Measurements from ENCODE around the gene ACOX3.
"Not testable (repeated sequence)": the region's sequence is repeated elsewhere in the genome, so short reads cannot be mapped to it uniquely, and the experiment has no call there.

ACOX3 gene

GRCh38 chr4:8343262-8343966, 97.1 kb downstream of the ACOX3 start:
- Histone ChIP-seq H3K9me3 (ENCODE audit: control insufficient read depth, insufficient read depth, low read length) (no peaks in the 10 kb centered on the region), H3K4me1 (ENCODE audit: insufficient read depth, low read length) (peaks cover 4% of the 10 kb centered on the region; the same call in 1 of the 2 replicates), H3K36me3 (ENCODE audit: insufficient read depth, low read length) (no peaks in the 10 kb centered on the region), H3K9ac (ENCODE audit: low read depth, low read length) (no peak overlapping the region)

DNA sequence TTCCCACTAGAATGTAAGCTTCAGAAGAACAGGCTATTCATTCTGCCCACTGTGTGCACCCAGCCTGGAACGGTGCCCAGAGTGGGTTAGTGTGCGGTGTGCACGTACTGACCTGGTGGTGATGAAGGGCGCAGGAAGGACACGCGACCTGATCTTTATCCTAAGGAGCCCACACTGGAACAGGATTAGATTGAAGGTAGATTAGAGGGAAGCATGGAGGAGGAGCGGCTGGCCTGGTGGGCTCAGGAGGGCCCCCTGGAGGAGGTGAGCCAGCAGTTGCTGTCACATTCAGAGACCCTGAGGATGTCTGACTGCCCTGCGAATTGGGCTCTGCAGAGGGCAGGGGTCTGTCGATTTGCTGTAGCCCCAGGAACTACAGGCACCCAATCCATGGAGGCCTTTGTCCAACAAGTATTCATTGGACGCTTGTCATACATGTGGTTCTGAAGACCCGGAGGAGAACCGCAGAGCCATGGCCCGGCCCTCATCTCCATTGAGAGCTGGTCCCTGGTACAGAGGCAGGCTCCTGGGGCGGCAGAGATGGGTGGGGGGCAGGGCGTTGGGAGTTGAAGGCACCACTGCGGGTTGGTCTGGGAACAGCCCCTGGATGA, 97.8 kb downstream of the ACOX3 start:
- Histone ChIP-seq H3K4me1 (ENCODE audit: insufficient read depth, low read length) (peaks cover 4% of the 10 kb centered on the region; the same call in 1 of the 2 replicates), H3K9ac (ENCODE audit: low read depth, low read length) (no peak overlapping the region), H3K9me3 (ENCODE audit: control insufficient read depth, insufficient read depth, low read length) (no peaks in the 10 kb centered on the region), H3K36me3 (ENCODE audit: insufficient read depth, low read length) (no peaks in the 10 kb centered on the region)

- Histone ChIP-seq H3K36me3 (ENCODE audit: insufficient read depth, low read length) (no peaks in the 10 kb centered on the region), H3K9me3 (ENCODE audit: control insufficient read depth, insufficient read depth, low read length) (no peaks in the 10 kb centered on the region)
These were observed 98.8 kb downstream of the ACOX3 start for GRCh38 chr4:8341691-8342090.

DNA sequence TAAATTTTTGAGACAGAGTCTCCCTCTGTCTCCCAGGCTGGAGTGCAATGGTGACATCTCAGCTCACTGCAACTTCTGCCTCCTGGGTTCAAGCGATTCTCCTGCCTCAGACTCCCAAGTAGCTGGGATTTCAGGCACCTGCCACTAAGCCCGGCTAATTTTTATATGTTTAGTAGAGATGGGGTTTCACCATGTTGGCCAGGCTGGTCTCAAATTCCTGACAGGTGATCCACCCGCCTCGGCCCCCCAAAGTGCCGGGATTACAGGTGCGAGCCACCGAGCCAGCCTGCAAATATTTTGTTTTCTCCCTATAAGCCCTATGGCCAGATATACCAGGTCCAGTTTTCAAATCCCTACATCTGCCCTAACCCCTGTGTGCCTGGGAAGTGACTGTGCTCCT, 99.2 kb downstream of the ACOX3 start:
- not testable (repeated sequence) for H3K4me1 ChIP-seq (ENCODE audit: insufficient read depth, low read length); H3K9ac ChIP-seq (ENCODE audit: low read depth, low read length); H3K36me3 ChIP-seq (ENCODE audit: insufficient read depth, low read length); H3K9me3 ChIP-seq (ENCODE audit: control insufficient read depth, insufficient read depth, low read length)

More at GRCh38 chr4:8341691-8342090, 98.8 kb downstream of the ACOX3 start:
- Histone ChIP-seq H3K9ac (ENCODE audit: low read depth, low read length) (no peak overlapping the region), H3K4me1 (ENCODE audit: insufficient read depth, low read length) (peaks cover 4% of the 10 kb centered on the region; the same call in 1 of the 2 replicates)

DNA sequence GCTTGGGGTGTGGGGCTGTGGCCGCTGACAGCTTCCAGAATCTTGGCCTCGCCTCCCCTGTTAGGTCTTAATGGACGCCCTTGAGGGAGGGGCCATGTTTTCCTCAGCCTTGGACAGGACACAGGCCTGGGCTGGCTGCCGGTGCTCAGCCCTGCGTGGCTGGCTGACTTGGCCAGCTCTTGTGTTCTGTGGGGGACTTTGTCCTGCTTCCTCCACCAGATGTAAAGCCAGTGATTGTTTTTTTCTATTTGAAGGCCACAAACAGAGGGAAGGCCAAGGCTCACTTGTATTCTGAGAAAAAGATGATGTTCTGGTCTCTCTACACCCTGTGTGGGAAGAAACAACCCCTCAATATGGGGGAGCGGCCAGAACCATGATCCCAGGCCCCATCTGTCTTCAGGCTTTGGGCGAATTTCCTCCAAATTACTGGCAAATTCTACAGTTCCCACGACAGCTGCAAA, 99.7 kb downstream of the ACOX3 start:
- Histone ChIP-seq H3K4me1 (ENCODE audit: insufficient read depth, low read length) (peaks cover 4% of the 10 kb centered on the region; the same call in 1 of the 2 replicates), H3K9me3 (ENCODE audit: control insufficient read depth, insufficient read depth, low read length) (no peaks in the 10 kb centered on the region), H3K36me3 (ENCODE audit: insufficient read depth, low read length) (no peaks in the 10 kb centered on the region; the same call in 1 of the 2 replicates), H3K9ac (ENCODE audit: low read depth, low read length) (no peak overlapping the region)

- H3K9me3 ChIP-seq (ENCODE audit: control insufficient read depth, insufficient read depth, low read length) = no peaks in the 10 kb centered on the region
- H3K36me3 ChIP-seq (ENCODE audit: insufficient read depth, low read length) = no peaks in the 10 kb centered on the region; the same call in 1 of the 2 replicates
- no peak overlapping the region for H3K9ac ChIP-seq (ENCODE audit: low read depth, low read length)
- H3K4me1 ChIP-seq (ENCODE audit: insufficient read depth, low read length) = peaks cover 4% of the 10 kb centered on the region; the same call in 1 of the 2 replicates
These were observed 102.1 kb downstream of the ACOX3 start for GRCh38 chr4:8338351-8338961.

- Histone ChIP-seq H3K9me3 (ENCODE audit: control insufficient read depth, insufficient read depth, low read length) (no peaks in the 10 kb centered on the region), H3K9ac (ENCODE audit: low read depth, low read length) (no peak overlapping the region), H3K4me1 (ENCODE audit: insufficient read depth, low read length) (no peaks in the 10 kb centered on the region), H3K36me3 (ENCODE audit: insufficient read depth, low read length) (no peaks in the 10 kb centered on the region; the same call in 1 of the 2 replicates)
These were observed 104.0 kb downstream of the ACOX3 start for GRCh38 chr4:8336412-8337075.

GRCh38 chr4:8335848-8336247, 104.7 kb downstream of the ACOX3 start:
- Histone ChIP-seq H3K9ac (ENCODE audit: low read depth, low read length) (no peak overlapping the region), H3K9me3 (ENCODE audit: control insufficient read depth, insufficient read depth, low read length) (no peaks in the 10 kb centered on the region), H3K36me3 (ENCODE audit: insufficient read depth, low read length) (no peaks in the 10 kb centered on the region; the same call in 1 of the 2 replicates), H3K4me1 (ENCODE audit: insufficient read depth, low read length) (no peaks in the 10 kb centered on the region)

GRCh38 chr4:8334786-8335460, 105.6 kb downstream of the ACOX3 start:
- H3K36me3 ChIP-seq (ENCODE audit: insufficient read depth, low read length) = no peaks in the 10 kb centered on the region; the same call in 1 of the 2 replicates
- H3K4me1 ChIP-seq (ENCODE audit: insufficient read depth, low read length) = no peaks in the 10 kb centered on the region

DNA sequence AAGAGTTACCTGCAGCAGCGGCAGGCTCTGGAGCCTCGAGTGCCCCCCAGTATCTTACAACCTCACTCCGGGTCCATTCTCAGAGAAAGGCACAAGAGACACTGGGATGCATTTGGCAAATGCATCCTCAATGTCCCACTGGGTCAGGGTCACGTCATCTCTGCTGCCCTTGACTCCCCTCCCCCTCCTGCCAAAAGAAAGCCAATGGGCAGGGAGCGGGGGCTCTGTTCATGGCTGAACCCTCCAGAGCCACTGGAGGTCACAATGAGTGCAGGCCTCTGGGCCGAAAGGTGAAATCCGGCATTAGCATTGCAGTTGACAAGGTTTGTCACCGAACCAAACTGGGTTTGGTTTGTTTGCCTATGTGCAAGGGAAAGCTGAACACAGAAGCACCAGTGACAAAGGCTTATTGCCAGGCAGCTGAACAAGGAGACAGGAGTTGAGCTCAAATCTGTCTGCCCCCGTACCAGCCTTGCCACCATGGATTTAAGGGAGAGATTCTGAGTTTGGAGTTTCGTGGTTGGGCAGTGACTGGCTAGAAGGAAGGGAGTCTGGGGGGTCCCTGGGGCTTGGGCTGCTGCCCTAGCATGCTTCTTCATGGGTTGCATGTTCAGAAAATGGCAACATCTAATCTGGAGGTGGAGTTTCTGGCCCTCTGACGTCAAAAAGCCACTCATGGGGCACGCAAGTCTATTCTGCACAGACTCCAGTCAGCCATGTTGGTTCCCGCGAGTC, 106.6 kb downstream of the ACOX3 start:
- Histone ChIP-seq H3K9me3 (ENCODE audit: control insufficient read depth, insufficient read depth, low read length) (no peaks in the 10 kb centered on the region), H3K4me1 (ENCODE audit: insufficient read depth, low read length) (no peaks in the 10 kb centered on the region), H3K36me3 (ENCODE audit: insufficient read depth, low read length) (no peaks in the 10 kb centered on the region; the same call in 1 of the 2 replicates), H3K9ac (ENCODE audit: low read depth, low read length) (no peak overlapping the region)

More at GRCh38 chr4:8334786-8335460, 105.6 kb downstream of the ACOX3 start:
- Histone ChIP-seq H3K9ac (ENCODE audit: low read depth, low read length) (no peak overlapping the region), H3K9me3 (ENCODE audit: control insufficient read depth, insufficient read depth, low read length) (no peaks in the 10 kb centered on the region)

DNA sequence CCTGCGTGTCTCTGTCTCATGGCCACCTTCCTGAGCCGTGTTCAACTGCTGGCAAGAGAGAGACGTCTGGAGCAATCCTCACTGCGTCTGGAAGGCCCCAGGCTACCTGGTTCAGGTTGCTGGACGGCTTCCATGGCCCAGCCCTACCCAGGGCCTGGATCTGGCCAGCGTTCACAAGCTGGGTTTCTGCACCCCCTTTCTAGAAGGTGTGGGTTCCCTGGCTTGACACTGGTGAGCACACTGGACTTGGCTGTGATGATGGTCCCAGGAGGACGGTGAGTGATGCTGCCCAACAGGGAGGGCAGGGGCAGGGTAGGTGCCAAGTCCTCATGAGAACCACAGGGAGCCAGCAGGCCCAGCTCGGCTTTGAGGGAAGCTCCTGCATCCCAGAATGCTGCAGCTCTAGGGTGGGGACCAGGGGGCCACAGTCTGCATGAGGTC, 107.6 kb downstream of the ACOX3 start:
- Histone ChIP-seq H3K9me3 (ENCODE audit: control insufficient read depth, insufficient read depth, low read length) (no peaks in the 10 kb centered on the region), H3K4me1 (ENCODE audit: insufficient read depth, low read length) (no peaks in the 10 kb centered on the region), H3K9ac (ENCODE audit: low read depth, low read length) (no peak overlapping the region), H3K36me3 (ENCODE audit: insufficient read depth, low read length) (no peaks in the 10 kb centered on the region; the same call in 1 of the 2 replicates)

GRCh38 chr4:8332038-8332857, 108.3 kb downstream of the ACOX3 start:
- no peaks in the 10 kb centered on the region for H3K4me1 ChIP-seq (ENCODE audit: insufficient read depth, low read length)
- no peaks in the 10 kb centered on the region for H3K9me3 ChIP-seq (ENCODE audit: control insufficient read depth, insufficient read depth, low read length)
- H3K9ac ChIP-seq (ENCODE audit: low read depth, low read length) = no peak overlapping the region
- no peaks in the 10 kb centered on the region; the same call in 1 of the 2 replicates for H3K36me3 ChIP-seq (ENCODE audit: insufficient read depth, low read length)

GRCh38 chr4:8331575-8331955, 109.0 kb downstream of the ACOX3 start:
- Histone ChIP-seq H3K36me3 (ENCODE audit: insufficient read depth, low read length) (no peaks in the 10 kb centered on the region; the same call in 1 of the 2 replicates), H3K9ac (ENCODE audit: low read depth, low read length) (no peak overlapping the region), H3K9me3 (ENCODE audit: control insufficient read depth, insufficient read depth, low read length) (no peaks in the 10 kb centered on the region), H3K4me1 (ENCODE audit: insufficient read depth, low read length) (no peaks in the 10 kb centered on the region)

Measured in ES-I3 (cell line).